Purkinje cell (primary cell): ENCODE measurements around the gene CD302. TPM values are rescaled to one million over a fixed set of nuclear protein-coding genes. Genes with fewer than 3 reads are reported as not detected.

Experiments
- polyA plus RNA-seq: library from polyadenylated mRNA; unstranded; fragments of >200 nt; fragmentation: Nextera tagmentation; gene quantifications from 2 replicates; pipeline ENCODE4 v1.2.1, GENCODE V29; 2014

Gene CD302, protein sequence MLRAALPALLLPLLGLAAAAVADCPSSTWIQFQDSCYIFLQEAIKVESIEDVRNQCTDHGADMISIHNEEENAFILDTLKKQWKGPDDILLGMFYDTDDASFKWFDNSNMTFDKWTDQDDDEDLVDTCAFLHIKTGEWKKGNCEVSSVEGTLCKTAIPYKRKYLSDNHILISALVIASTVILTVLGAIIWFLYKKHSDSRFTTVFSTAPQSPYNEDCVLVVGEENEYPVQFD
- polyA plus RNA-seq, result 3.3 and 5.9 TPM in 2 replicates

GRCh38 chr2:159797543-159798375 is at the start of gene CD302:
CD302 (minus strand) TSS chr2:159798208; CDS start chr2:159798198, 10 bp downstream.

Other genes with a start within 250 kb of the CD302 start
- gene BAZ2B, start 181.7 kb downstream of the CD302 start, polyA plus RNA-seq, result 23.7 and 24.2 TPM in 2 replicates
- gene MARCHF7, start 85.7 kb downstream of the CD302 start, polyA plus RNA-seq, result 213 and 251 TPM in 2 replicates
- gene LY75, start 106.5 kb upstream of the CD302 start, polyA plus RNA-seq, result not detected in 2 replicates